Endodermal cell (in vitro differentiated cells): ENCODE data around the gene TAOK1. TPM values are rescaled to one million over a fixed set of nuclear protein-coding genes. Genes with fewer than 3 reads are reported as not detected.
A peak's percentile ranks its signal among the peaks of the same experiment; 100 is the strongest.
"Not testable (repeated sequence)": the region's sequence is repeated elsewhere in the genome, so short reads cannot be mapped to it uniquely, and the experiment has no call there.

Experiments used
- DNase-seq: peaks from one replicate; pipeline ENCODE4 v3.0.0-alpha.2; 2017
- H3K27ac ChIP-seq: 2 replicates; pipeline ENCODE4 v1.5.1; 2013; ENCODE audit warnings: mild to moderate bottlenecking, low read depth, low read length, moderate library complexity
- H3K27me3 ChIP-seq: 2 replicates; pipeline ENCODE4 v1.6.1; 2013; ENCODE audit warnings: mild to moderate bottlenecking, low read length, moderate library complexity; ENCODE audit not compliant: insufficient read depth, control insufficient read depth, poor library complexity, severe bottlenecking
- H3K36me3 ChIP-seq: 2 replicates; pipeline ENCODE4 v1.7.0; 2013; ENCODE audit warnings: mild to moderate bottlenecking, low read length, moderate library complexity; ENCODE audit not compliant: control insufficient read depth, insufficient read depth
- H3K4me1 ChIP-seq: one replicate; pipeline ENCODE4 v1.7.0; 2013; ENCODE audit warnings: low read length; ENCODE audit not compliant: control insufficient read depth, insufficient read depth
- H3K4me3 ChIP-seq: 2 replicates; pipeline ENCODE4 v1.5.1; 2013; ENCODE audit warnings: mild to moderate bottlenecking, low read length, moderate library complexity
- H3K9ac ChIP-seq: 2 replicates; pipeline ENCODE4 v1.6.1; 2013; ENCODE audit warnings: mild to moderate bottlenecking, low read length, moderate library complexity; ENCODE audit not compliant: poor library complexity, severe bottlenecking; ENCODE audit errors: extremely low read depth
- H3K9me3 ChIP-seq: 2 replicates; pipeline ENCODE4 v1.6.1; 2013; ENCODE audit warnings: mild to moderate bottlenecking, low read length, moderate library complexity; ENCODE audit not compliant: control insufficient read depth
- H3K27ac Mint-ChIP-seq: 2 replicates; pipeline ENCODE4 v1.8.0; 2020; ENCODE audit warnings: mixed read lengths
- H3K27me3 Mint-ChIP-seq: 2 replicates; pipeline ENCODE4 v1.8.0; 2021; ENCODE audit warnings: mild to moderate bottlenecking, mixed read lengths; ENCODE audit not compliant: insufficient read depth
- H3K36me3 Mint-ChIP-seq: 2 replicates; pipeline ENCODE4 v1.8.0; 2020; ENCODE audit warnings: low read depth, mixed read lengths
- H3K4me1 Mint-ChIP-seq: 2 replicates; pipeline ENCODE4 v1.8.0; 2020; ENCODE audit warnings: mixed read lengths
- H3K4me3 Mint-ChIP-seq: 2 replicates; pipeline ENCODE4 v1.8.0; 2020; ENCODE audit warnings: mild to moderate bottlenecking, moderate library complexity, mixed read lengths
- H3K9me3 Mint-ChIP-seq: 2 replicates; pipeline ENCODE4 v1.8.0; 2020; ENCODE audit warnings: mild to moderate bottlenecking, mixed read lengths
- CTCF ChIP-seq: fragments of 200-600 bp; sonication (generic); conservative IDR thresholded peaks from 2 replicates; pipeline ENCODE4 v1.5.0; 2021; ENCODE audit warnings: antibody characterized with exemption, mild to moderate bottlenecking
- WGBS, 2 experiments: methylation state at CpG; one replicate each; pipeline versions ENCODE4 v1.1.5 to v1.1.7; 2013; ENCODE audit warnings: missing lambda C conversion rate in 2 of 2, mixed read lengths in 1 of 2; ENCODE audit not compliant: insufficient coverage in 1 of 2, insufficient read length in 1 of 2; 5-methylcytosine and 5-hydroxymethylcytosine counted together
- total RNA-seq, 2 donors: library from RNA; stranded (reverse); fragmentation: NEBNext Ultra II Directional in 1 of 2; extraction: Animal tissue kit (Norgen Biotek cat#: 25700) in 1 of 2; gene quantifications; 2 replicates in 1 of 2; 3 replicates in 1 of 2; pipeline ENCODE4 v1.2.1, GENCODE V29; 2021

The TAOK1 gene
- total RNA-seq, 2 donors from 2014 or later = 95.9 to 102 TPM

- Histone ChIP-seq H3K4me1 (no peaks in the 10 kb centered on the region), H3K36me3 (peaks cover 49% of the 10 kb centered on the region), H3K27me3 (no peaks in the 10 kb centered on the region), H3K9ac (no peak overlapping the region), H3K27ac (no peak overlapping the region), H3K4me3 (no peak overlapping the region), H3K9me3 (peaks cover 12% of the 10 kb centered on the region)
- peaks cover 49% of the 10 kb centered on the region for H3K36me3 Mint-ChIP-seq
- H3K9me3 Mint-ChIP-seq = peaks cover 11% of the 10 kb centered on the region
- H3K27me3 Mint-ChIP-seq = no peaks in the 10 kb centered on the region
- H3K4me3 Mint-ChIP-seq = no peak overlapping the region
- TF ChIP-seq CTCF = no peak
- no peak for DNase-seq
- H3K27ac Mint-ChIP-seq = no peak overlapping the region
- H3K4me1 Mint-ChIP-seq = peaks cover 10% of the 10 kb centered on the region
- 91 to 100% methylated on average over 2 to 4 of the region's 4 CpGs for WGBS, 2 experiments
Measured at GRCh38 chr17:29458066-29458465, 67.9 kb downstream of the TAOK1 start.

- TF ChIP-seq CTCF = no peak
- H3K4me3 Mint-ChIP-seq = no peak overlapping the region
- Histone ChIP-seq H3K9me3 (no peaks in the 10 kb centered on the region), H3K9ac (no peak overlapping the region), H3K4me3 (no peak overlapping the region), H3K36me3 (peaks cover 57% of the 10 kb centered on the region), H3K27me3 (no peaks in the 10 kb centered on the region), H3K27ac (peak overlapping the region; percentile 8), H3K4me1 (no peaks in the 10 kb centered on the region)
- H3K27ac Mint-ChIP-seq = no peak overlapping the region
- 94 to 100% methylated on average over 2 of the region's 2 CpGs for WGBS, 2 experiments
- H3K27me3 Mint-ChIP-seq = no peaks in the 10 kb centered on the region
- no peak for DNase-seq
- H3K36me3 Mint-ChIP-seq = peaks cover 45% of the 10 kb centered on the region
- no peaks in the 10 kb centered on the region for H3K9me3 Mint-ChIP-seq
- H3K4me1 Mint-ChIP-seq = peaks cover 10% of the 10 kb centered on the region
Measured at GRCh38 chr17:29461483-29462206, 71.5 kb downstream of the TAOK1 start.

GRCh38 chr17:29469276-29469675, 79.1 kb downstream of the TAOK1 start:
- no peak for TF ChIP-seq CTCF
- Histone ChIP-seq H3K4me3 (no peak overlapping the region), H3K36me3 (peaks cover 80% of the 10 kb centered on the region), H3K4me1 (no peaks in the 10 kb centered on the region), H3K27ac (no peak overlapping the region), H3K9ac (no peak overlapping the region), H3K27me3 (no peaks in the 10 kb centered on the region), H3K9me3 (no peaks in the 10 kb centered on the region)
- no peak for DNase-seq
- Mint-ChIP-seq H3K9me3 (no peaks in the 10 kb centered on the region), H3K27me3 (no peaks in the 10 kb centered on the region), H3K27ac (no peak overlapping the region), H3K36me3 (peaks cover 58% of the 10 kb centered on the region), H3K4me3 (no peak overlapping the region), H3K4me1 (no peaks in the 10 kb centered on the region)
- whole genome bisulfite sequencing, 2 experiments = 94 to 98% methylated on average over 2 of the region's 3 CpGs

- H3K27me3 Mint-ChIP-seq, H3K27ac ChIP-seq, H3K9me3 Mint-ChIP-seq, H3K9ac ChIP-seq, H3K9me3 ChIP-seq, H3K27me3 ChIP-seq, H3K4me3 ChIP-seq, DNase-seq, H3K4me1 ChIP-seq, H3K4me1 Mint-ChIP-seq, H3K4me3 Mint-ChIP-seq: not testable (repeated sequence)
- H3K36me3 Mint-ChIP-seq = peaks cover 46% of the 10 kb centered on the region
- peaks cover 73% of the 10 kb centered on the region for H3K36me3 ChIP-seq
- 94 to 100% methylated on average over 3 to 4 of the region's 4 CpGs for WGBS, 2 experiments
- H3K27ac Mint-ChIP-seq = peak overlapping the region; percentile 48
Measured at GRCh38 chr17:29473437-29473836, 83.3 kb downstream of the TAOK1 start.
